ENCODE measurements around the gene TMOD1.

DNA sequence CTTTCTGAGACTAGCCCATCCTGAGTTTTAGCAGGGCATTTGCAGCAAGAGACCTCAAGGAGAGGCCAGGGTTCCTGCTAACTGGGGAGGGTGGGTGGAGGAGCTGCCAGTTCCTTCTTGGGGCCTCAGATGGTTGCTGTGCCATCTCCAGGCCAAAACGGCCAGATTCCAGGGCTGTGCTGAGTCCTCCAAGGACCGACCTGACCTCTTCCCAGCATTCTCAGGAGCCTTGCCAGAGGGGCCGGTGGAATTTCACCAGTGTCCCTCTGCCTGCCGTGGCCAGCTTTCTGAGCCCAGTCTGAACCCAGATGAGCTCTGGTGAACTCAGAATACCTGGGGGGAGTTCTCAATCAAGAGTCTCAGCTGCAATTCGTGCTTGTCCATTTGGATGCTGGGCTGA lies 77.4 kb downstream of the TMOD1 start:
- TF ChIP-seq, protein P1, sequence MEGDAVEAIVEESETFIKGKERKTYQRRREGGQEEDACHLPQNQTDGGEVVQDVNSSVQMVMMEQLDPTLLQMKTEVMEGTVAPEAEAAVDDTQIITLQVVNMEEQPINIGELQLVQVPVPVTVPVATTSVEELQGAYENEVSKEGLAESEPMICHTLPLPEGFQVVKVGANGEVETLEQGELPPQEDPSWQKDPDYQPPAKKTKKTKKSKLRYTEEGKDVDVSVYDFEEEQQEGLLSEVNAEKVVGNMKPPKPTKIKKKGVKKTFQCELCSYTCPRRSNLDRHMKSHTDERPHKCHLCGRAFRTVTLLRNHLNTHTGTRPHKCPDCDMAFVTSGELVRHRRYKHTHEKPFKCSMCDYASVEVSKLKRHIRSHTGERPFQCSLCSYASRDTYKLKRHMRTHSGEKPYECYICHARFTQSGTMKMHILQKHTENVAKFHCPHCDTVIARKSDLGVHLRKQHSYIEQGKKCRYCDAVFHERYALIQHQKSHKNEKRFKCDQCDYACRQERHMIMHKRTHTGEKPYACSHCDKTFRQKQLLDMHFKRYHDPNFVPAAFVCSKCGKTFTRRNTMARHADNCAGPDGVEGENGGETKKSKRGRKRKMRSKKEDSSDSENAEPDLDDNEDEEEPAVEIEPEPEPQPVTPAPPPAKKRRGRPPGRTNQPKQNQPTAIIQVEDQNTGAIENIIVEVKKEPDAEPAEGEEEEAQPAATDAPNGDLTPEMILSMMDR (conservative IDR thresholded peaks at IDR 0.05; ENCODE audit: low read length): no peak
- TF ChIP-seq EZH2phosphoT487 (IDR thresholded peaks at IDR 0.05; ENCODE audit: borderline replicate concordance, low read depth, low read length): no peak

Measured in OCI-LY7 (cell line).